Sciatic nerve (tissue), 2 donors: ENCODE measurements around the gene ALOX15B. TPM values are rescaled to one million over a fixed set of nuclear protein-coding genes. Genes with fewer than 3 reads are reported as not detected.
A peak's percentile ranks its signal among the peaks of the same experiment; 100 is the strongest.

Source experiments
- ATAC-seq: fragments of 200-7000 bp; cut with Tn5 transposase; one replicate; pipeline ENCODE4 v1.9.1; 2020; ENCODE audit warnings: mild to moderate bottlenecking, moderate library complexity
- DNase-seq: peaks from one replicate; pipeline ENCODE4 v3.0.0-alpha.2; 2020; ENCODE audit warnings: low spot score
- intact Hi-C: fragments of 100-400 bp; cut with DNase I; formaldehyde crosslinking; loops from one replicate; pipeline ENCODE4 v1.14.2; 2022
- total RNA-seq: library from RNA; stranded (reverse); fragmentation: NEBNext Ultra II Directional; extraction: Animal tissue kit (Norgen Biotek cat#: 25700); gene quantifications from one replicate; pipeline ENCODE4 v1.2.1, GENCODE V29; 2021
- donor health status: DM: no; HTN: no; CAD: no.
- donor health status: DM: no; HTN: no; CAD: no.

The ALOX15B gene
- total RNA-seq, 1 donor from 2014 or later = not detected

DNA sequence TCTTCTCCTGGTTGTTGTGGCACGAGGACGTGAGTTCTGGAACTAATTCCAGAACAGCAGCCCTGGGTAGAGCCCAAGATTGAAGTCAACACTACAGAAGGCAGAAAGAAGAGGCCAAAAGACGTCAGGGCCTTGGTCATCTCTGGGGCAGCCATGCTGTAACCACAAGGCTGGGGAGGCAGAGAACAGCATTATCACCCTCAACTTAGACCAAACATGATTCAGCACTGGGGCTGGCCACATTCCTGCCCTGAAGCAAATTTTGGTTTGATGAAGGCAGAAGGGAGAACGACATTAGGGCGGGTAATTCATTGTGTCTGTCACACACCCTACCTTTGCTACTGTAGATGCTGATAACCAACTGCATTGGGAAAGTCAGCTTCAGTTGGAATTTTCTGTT lies 9.7 kb upstream of the ALOX15B start:
- no peak for ATAC-seq
- intact Hi-C loops = no loop called here
- DNase-seq = no peak

DNA sequence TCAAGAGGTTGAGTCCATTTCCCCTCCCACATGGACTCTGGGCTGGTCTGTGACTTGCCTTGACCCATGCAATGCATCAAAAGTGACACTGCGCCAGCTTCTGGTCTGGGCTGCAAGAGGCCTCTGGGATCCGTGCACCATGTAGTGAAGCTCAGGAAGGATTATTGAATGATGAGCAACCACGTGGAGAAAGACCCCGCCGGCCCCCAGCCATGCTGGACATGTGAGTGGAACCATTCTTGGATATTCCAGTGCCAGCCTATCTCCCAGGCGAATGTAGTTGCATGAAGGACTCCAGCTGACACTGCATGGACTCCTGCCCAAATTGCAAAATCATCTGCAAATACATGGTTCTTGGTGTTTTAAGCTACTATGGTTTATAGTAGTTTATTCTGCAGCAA lies 7.6 kb upstream of the ALOX15B start:
- intact Hi-C loops = no loop called here
- no peak for ATAC-seq
- no peak for DNase-seq

DNA sequence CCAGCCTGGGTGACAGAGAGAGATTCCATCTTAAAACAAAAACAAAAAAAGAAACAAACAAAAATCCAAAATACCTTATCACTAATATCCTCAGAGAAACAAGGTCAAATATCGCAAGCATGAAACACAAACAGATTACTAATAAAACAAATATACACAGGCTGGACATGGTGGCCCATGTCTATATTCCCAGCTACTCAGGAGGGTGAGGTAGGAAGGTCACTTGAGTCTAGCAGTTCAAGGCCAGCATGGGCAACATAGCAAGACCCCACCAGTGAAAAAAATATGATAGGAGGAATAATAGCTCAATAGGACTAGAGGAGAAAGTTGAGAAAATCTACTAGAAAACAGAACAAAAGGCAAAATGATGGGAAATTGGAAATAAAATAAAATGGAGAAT lies 6.9 kb upstream of the ALOX15B start:
- intact Hi-C loops = no loop called here
- no peak for ATAC-seq
- DNase-seq = no peak

DNA sequence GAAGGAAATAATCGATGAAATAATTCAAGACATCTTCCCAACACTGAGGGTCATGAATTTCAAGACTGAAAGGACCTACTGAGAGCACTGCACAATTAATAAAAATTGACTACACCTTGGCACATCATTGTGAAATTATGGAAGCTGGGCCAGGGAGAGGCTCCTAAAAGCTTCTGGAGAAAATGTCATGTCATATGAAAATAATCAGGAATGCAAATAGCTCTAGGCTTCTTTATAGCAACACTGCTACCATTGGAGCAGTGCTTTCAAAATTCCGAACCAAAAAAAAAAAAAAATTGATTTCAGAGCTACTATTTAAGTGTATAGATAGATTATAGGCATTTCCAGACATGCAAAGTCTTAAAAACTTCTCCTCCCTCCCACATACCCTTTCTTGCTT lies 6.4 kb upstream of the ALOX15B start:
- DNase-seq = no peak
- no peak for ATAC-seq

DNA sequence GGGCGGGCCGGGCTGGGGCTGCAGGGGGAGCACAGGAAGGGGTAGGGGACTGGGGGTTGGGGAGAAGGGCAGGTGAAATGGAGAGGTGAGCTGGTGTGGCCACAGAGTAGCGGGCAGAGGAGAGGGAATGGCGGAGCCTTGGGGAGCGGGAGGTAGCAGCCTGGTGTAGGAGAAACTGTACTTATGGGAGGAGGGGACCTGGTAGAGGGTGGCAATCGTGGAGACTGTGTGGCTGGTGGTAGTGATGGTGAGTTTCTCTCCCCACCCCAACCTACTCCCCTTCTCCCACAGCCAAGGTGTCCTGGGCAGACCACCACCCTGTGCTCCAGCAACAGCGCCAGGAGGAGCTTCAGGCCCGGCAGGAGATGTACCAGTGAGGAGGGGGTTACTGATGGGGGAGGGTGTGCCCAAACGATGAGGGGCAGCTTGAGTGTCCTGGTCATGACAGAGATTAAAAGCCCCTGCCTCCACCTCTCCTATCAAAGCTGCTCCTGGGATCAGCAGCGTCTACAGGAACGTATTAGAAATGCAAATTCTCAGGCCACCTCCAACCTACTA lies 831 bp downstream of the ALOX15B start:
- intact Hi-C loops = no loop called here
- ATAC-seq = no peak
- peak; percentile 28 for DNase-seq

More for the DNA sequence above, 6.4 kb upstream of the ALOX15B start:
- intact Hi-C loops = no loop called here

DNA sequence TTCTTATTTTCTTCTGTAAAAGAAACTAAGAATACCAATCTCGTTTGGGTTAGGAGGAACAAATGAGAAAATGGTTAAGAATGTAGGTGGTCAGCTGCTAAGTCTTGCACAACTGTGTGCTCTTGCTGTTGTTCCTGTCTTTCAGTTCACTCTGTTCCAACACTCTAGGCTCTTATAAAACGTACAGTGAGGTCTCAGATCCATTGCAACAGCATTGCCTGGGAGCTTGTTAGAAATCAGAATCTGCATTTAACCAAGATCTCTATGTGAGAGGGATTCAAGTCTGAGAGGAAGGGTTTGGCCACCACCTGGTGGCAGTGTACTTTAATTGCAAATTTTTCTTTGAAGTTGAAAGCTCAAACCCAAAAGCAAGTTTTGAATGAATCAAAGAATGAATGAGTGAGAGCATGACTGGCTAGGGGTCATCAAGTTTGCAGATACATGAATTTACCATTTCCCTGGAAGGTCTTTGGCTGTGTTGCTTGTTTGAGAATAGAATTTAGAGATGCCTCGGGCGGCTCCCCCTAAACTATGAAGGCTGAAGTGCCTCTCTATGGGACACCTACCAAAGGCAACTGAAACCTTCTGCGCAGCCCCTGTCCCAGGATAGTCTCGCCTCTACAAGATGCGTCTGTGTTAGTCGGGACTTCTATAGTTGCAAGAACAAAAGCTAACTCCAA lies 2.5 kb downstream of the ALOX15B start:
- ATAC-seq (peak; percentile 86), DNase-seq (no peak)
- intact Hi-C loops = no loop called here

DNA sequence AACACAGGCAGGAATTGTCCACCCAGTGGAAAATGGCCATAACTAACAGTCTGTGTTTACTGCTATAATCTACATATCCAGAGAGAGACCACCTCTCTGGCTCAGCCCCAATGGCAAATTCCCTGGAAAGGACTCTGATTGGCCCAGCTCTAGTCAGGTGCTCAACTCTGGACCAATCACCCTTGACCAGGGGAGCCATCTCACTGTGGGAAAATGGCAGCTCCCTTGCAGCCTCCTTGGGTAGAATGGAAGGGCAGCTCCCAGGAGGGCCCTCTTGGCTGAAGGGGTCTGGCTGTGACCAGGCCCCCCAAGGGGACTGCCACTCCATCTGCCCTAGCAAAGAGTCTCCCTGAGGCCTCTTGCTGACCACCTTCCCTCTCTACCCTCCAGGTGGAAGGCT lies 3.1 kb downstream of the ALOX15B start:
- intact Hi-C loops = no loop called here

DNA sequence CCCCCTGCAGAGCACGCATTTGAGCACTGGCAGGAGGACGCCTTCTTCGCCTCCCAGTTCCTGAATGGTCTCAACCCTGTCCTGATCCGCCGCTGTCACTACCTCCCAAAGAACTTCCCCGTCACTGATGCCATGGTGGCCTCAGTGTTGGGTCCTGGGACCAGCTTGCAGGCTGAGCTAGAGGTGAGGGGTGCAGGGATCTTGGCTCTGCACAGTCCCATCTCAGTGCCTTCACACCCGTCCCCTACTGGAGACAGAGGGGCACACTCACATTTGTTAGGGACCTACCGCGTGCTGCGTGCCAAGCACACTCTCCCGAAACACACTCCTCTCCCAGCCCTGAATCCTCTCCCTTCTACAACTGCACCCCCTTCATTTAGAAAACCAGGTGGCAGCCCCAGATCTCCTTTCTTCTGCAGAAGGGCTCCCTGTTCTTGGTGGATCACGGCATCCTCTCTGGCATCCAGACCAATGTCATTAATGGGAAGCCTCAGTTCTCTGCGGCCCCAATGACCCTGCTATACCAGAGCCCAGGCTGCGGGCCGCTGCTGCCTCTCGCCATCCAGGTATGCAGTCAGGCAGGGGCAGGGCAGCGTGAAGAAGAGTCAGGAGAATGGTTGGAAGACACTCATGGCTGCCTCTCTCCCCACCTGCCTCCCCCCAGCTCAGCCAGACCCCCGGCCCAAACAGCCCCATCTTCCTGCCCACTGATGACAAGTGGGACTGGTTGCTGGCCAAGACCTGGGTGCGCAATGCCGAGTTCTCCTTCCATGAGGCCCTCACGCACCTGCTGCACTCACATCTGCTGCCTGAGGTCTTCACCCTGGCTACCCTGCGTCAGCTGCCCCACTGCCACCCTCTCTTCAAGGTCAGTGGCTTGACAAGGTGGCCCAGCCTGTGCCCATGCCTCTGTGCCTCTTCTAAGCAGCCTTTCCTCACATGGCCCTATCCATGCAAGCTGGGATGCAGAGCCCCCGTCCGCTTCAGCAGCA lies 6.3 kb downstream of the ALOX15B start:
- intact Hi-C loops = no loop called here
- DNase-seq (no peak), ATAC-seq (no peak)

More for the DNA sequence above, 3.1 kb downstream of the ALOX15B start:
- no peak for ATAC-seq
- DNase-seq = no peak

DNA sequence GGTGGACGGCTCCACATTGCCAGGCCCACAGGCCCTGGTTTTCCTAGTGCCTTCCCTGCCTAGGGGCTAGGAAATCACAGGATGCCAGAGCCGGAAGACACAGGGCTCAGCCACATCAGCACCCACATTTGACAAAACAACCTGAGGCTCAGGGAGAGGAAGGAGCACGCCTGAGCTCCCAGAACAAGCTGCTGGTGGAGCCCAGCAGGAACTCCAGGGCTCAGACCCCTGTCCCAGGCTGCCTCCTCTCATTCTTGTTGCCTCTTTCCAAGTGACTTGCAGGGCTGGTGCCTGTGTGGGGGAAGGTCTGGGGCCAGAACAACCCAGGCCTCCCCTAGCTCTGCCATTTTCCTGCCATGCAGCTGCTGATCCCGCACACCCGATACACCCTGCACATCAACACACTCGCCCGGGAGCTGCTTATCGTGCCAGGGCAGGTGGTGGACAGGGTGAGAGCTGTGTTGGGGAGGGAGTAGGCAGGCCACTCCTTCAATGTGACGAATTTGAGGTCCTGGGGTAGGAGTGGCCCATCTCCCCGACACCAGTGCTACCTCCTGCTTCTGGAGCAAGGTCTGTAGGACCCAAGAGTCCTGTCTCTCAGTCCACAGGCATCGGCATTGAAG lies 7.6 kb downstream of the ALOX15B start:
- ATAC-seq (no peak), DNase-seq (no peak)
- intact Hi-C loops = no loop called here

DNA sequence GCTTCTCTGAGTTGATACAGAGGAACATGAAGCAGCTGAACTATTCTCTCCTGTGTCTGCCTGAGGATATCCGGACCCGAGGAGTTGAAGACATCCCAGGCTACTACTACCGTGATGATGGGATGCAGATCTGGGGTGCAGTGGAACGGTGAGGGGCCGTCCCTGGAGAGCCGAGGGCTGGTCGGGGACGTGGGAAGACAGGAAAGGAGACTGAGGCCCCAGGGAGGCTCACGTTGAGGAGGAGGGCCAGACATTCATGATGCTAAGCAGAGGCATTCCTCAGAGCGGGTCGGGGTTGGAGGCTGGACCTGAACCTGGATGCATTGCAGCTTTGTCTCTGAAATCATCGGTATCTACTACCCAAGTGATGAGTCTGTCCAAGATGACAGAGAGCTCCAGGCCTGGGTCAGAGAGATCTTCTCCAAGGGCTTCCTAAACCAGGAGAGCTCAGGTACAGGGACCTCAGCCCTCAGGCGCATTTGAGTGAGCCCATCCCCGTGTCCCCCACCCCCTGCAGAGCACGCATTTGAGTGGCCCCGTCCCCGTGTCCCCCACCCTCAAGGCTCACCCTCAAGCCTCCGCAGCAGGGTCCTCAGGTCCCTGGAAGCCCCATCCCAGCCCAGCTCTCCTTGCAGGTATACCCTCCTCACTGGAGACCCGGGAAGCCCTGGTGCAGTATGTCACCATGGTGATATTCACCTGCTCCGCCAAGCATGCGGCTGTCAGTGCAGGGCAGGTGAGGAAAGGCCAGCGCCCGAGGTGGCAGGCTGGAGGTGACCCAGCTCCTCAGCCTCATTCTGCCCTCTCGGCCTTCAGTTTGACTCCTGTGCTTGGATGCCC lies 8.3 kb downstream of the ALOX15B start:
- intact Hi-C loops = no loop called here
- DNase-seq (no peak), ATAC-seq (no peak)

DNA sequence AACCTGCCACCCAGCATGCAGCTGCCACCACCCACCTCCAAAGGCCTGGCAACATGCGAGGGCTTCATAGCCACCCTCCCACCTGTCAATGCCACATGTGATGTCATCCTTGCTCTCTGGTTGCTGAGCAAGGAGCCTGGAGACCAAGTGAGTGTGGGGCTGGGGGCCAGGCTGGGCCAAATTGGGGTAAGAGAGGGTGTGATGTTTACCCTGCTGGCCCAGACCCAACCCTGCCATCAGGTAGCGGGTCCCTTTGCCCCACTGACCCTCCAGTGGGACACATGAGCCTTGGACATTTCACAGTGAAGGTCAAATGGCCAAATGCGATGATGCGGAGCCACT lies 8.9 kb downstream of the ALOX15B start:
- DNase-seq (peak; percentile 45), ATAC-seq (no peak)
- intact Hi-C loops = no loop called here

DNA sequence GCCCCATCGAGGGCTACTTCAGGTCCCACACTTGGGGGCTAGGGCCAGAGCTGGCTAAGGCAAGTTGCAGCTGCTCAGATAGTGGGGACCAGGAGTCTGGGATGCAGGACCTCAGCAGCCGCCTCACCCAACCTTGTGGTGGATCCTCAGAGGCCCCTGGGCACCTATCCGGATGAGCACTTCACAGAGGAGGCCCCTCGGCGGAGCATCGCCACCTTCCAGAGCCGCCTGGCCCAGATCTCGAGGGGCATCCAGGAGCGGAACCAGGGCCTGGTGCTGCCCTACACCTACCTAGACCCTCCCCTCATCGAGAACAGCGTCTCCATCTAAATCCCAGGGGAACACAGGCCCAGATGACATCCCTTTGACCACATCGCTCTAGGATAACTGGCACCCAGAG lies 9.4 kb downstream of the ALOX15B start:
- ATAC-seq (no peak), DNase-seq (peak; percentile 49)
- intact Hi-C loops = no loop called here

DNA sequence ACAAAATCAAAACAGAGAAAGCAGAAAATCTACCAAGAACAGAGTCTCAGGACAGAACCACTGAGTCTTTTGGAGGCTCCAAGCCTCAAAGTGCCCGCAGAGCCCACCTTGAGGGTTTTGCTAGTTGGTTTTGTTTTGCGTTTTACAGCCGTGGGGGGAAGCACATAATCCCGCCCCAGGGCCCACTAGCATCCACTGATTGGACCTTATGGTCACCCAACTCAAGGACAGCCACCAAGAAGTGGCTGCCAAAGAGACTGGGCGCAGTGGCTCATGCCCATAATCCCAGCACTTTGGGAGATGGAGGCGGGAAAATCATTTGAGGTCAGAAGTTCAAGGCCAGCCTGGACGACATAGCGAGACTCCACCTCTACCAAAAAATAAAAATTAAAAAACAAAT lies 9.9 kb downstream of the ALOX15B start:
- ATAC-seq (no peak), DNase-seq (no peak)
- intact Hi-C loops = no loop called here

DNA sequence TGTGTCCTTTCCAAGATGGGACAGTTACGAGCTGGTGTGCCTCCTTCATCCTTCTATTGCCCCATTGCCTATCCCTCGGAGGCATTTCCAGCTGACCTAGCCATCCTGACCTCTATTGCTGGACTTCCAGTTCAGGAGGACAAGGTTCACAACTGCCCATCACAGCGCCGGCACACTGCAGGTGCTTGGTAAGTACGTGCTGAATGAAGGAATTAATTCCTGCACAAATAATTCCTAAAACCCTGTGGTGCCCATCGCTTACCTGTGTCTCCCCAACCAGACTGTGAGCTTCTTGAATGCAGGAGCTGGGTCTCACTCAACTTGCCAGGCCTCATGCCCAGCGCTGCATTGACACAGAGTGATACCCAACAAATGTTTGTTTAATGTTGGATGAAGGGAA lies 13.0 kb downstream of the ALOX15B start:
- ATAC-seq (no peak), DNase-seq (no peak)
- intact Hi-C loops = no loop called here

DNA sequence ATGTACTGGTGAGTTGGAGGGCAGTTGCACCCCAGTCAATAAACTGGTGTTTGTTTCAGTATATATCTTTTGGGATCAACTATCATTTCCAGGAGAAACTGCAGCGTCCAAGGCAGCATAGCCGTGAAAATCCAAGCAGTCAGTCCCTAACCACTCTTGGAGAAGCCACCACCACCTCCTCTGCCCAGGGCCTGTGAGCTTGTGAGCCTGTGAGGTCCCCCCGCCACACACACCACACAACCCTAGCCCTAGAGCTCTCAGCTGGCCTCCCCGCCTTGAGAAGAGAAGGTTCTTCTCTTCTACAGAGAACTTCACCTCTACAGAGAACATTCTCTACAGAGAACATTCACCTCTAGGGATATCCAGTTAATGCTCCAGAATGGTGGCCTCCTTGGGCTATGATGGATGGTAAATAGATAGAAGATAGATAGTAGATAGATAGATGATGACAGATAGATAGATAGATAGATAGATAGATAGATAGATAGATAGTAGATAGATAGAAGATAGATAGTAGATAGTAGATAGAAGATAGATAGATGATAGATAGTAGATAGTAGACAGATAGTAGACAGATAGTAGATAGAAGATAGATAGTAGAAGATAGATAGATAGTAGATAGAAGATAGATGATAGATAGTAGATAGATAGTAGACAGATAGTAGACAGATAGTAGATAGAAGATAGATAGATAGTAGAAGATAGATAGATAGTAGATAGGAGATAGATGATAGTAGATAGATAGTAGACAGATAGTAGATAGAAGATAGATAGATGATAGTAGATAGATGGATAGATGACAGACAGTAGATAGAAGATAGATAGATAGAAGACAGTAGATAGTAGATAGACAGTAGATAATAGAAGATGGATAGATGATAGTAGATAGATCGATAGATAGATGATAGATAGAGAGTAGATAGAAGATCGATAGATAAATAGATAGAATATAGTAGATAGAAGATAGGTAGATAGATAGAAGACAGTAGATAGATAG lies 13.7 kb downstream of the ALOX15B start:
- ATAC-seq (no peak), DNase-seq (no peak)
- intact Hi-C loops = no loop called here

DNA sequence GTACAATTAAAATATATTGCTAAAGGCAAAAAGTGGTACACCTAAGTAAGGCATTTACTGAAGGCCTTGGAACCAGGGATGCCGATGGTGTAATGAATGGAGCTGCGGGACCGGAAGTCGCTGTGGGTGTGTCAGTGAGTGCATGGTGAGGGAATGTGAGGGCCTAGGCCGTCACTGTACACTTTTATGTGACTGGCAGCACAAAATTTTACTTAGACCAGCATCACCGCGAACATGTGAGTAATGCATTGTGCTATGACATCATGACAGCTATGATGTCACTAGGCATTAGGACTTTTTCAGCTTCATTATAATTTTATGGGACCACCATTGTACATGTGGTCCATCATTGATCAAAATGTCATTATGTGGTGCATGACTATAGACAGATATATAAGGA lies 14.7 kb downstream of the ALOX15B start:
- no peak for ATAC-seq
- intact Hi-C loops = no loop called here
- DNase-seq = no peak

DNA sequence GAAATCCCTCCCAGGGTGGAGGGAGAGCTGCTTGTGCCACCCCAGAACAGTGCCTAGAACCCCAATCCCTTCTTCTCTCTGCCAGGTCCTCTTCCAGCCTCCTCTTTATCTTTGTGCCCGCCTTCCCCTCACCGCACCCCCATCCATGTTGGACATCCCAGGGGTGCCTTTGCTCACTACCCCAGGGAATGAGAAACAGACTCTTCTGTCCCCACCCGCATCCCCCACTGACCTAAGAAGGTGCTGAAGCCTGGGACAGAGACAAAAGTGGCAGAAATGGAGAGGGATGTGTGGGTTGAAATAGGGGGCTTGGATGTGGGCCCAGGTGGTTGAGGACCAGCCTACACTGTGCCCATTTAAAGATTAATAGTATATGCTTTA lies 17.0 kb downstream of the ALOX15B start:
- DNase-seq (no peak), ATAC-seq (no peak)
- intact Hi-C loops = no loop called here
